IPS-18c (cell line): ENCODE results near the gene CPSF4.

Experiments used
- H3K4me3 ChIP-seq: 2 replicates; pipeline ENCODE4 v1.7.0; 2013; ENCODE audit warnings: low read depth, mild to moderate bottlenecking, low read length, moderate library complexity; ENCODE audit not compliant: insufficient read depth
- H3K9me3 ChIP-seq: one replicate; pipeline ENCODE4 v1.6.1; 2013; ENCODE audit warnings: mild to moderate bottlenecking, low read length, moderate library complexity; ENCODE audit not compliant: control insufficient read depth, insufficient read depth

CPSF4 gene

GRCh38 chr7:99459087-99459486, 20.3 kb downstream of the CPSF4 start:
- H3K9me3 ChIP-seq = no peaks in the 10 kb centered on the region

DNA sequence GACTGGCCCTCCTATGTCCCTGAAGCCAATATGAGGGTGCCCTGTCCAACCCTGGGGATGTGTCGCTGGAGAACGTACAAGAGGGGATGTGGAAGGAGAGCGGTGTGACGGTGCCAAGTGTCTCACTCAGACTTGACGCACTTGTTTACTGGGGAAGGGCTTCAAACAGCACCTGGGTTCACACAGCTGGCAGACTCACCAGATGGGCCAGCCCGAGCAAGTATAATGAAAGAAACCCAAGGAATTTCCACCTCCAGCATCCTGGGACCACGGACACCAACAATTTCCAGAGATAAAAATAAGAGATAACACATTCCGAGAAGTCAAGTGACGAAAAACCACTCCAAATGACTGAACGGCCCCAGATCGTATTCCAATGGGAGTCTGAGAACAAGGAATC, 21.9 kb downstream of the CPSF4 start:
- H3K4me3 ChIP-seq = no peak overlapping the region
- H3K9me3 ChIP-seq = no peaks in the 10 kb centered on the region

More at GRCh38 chr7:99459087-99459486, 20.3 kb downstream of the CPSF4 start:
- no peak overlapping the region for H3K4me3 ChIP-seq

- H3K4me3 ChIP-seq = no peak overlapping the region
- H3K9me3 ChIP-seq = no peaks in the 10 kb centered on the region
Measured at GRCh38 chr7:99461221-99461620, 22.5 kb downstream of the CPSF4 start.

- H3K9me3 ChIP-seq = no peaks in the 10 kb centered on the region
Measured at GRCh38 chr7:99465421-99465768, 26.7 kb downstream of the CPSF4 start.

DNA sequence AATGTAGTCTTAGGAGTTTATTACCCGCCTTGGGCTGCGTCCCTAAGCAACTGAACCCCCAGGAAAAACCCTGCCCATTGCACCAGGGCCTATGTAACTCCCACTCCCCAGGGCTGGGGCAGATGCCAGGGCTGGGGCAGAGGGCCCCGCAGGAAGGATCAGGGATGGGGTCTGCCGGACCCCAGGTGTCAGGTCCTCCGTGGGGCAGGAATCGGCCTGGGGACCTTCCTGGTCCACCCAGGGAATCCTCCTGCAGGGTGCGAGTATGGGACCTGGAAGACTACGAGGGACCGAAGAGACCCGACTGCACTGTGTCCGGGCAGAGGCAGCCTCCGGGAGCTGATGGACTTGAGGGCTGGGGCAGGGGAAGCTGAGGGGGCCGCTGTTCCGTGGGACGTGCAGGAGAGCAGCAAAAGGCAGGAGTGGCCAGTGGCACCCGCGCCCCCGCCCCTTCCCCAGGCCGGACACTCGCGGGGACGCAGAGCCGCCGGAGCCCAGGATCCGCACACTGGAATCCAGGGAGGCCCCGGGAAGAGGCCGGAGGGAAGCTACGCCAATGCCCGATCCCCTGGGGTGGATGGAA, 29.7 kb downstream of the CPSF4 start:
- Histone ChIP-seq H3K9me3 (no peaks in the 10 kb centered on the region), H3K4me3 (no peak overlapping the region)

More at GRCh38 chr7:99465421-99465768, 26.7 kb downstream of the CPSF4 start:
- H3K4me3 ChIP-seq = peak overlapping the region; percentile 82

GRCh38 chr7:99469381-99470065, 30.8 kb downstream of the CPSF4 start:
- H3K9me3 ChIP-seq = no peaks in the 10 kb centered on the region
- peak overlapping the region; percentile 24 for H3K4me3 ChIP-seq

DNA sequence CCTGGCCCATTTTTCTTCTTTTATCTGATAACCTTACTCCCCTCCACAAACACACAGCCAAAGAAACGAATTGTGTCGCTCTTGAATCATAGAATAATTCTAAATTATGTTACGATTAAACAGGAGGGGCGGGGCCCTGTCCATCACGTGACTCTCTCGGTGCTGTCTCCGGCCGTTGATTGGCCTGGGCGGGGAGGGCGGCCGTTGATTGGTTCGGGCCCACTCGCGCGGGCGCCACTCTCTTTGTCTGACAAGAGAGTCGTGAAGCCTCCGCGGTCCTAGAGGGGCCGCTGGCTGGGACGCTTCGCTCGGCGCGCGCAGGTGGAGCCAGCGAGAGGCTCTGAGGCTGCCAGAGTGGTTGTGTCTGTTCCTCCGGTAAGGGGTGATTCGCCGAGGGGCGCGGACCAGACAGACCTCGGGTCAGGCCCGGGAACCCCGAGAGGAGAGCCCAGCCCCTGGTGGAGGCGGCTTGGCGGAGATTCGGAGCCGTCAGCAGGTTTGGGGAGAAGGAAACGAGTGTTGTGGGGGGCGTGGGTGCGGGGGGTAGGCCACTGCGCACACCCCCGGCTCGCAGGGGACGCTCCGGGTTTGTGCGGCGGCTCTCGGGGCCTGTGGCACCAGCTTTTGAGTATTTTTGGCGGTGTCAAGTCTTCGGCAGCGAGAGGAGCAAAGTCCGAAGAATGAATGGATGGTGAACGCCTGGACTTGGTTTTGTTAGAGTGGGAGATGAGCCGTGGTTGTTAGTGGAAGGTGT, 34.0 kb downstream of the CPSF4 start, which contains the start of gene ZNF789:
Gene ZNF789 (plus strand): TSS at position 330 of the 754 bp plus-strand sequence. CDS start 3,567 bp downstream, outside the sequence.
- Histone ChIP-seq H3K4me3 (peak within 1 kb of the TSS; percentile 100), H3K9me3 (no peaks in the 10 kb centered on the region)

DNA sequence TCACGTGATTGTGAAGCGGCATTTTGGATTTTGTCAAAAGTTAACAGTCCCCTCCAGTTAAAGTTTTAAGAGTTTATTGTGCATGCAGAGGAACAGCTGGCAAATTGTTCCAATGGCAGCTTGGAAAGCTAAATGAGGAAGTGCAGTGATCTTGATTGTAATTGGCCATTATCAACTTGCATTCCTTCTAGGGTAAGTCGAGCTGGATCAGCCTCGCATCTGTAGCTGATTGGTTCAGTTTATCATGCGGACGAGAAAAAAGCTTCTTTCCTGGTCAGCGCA, 34.5 kb downstream of the CPSF4 start:
- Histone ChIP-seq H3K9me3 (no peaks in the 10 kb centered on the region), H3K4me3 (peak overlapping the region; percentile 100)

DNA sequence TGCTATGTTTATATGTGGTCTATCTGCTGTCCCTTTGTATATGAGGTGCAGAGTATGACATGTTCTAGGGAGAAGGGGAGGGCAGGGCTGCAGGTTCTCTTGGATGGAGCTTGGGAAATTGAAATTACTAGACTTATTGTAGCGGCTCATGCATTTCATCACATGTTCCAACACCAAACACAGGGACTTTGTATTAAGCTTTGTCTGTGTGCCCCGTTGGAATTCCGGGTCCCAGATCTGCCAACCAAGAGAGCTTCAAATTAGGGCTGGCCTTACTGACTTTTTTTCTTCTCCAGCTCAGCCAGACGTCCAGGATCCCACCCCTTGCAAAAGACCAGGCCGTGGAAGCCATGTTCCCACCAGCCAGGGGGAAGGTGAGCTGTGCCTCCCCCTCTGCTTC, 37.4 kb downstream of the CPSF4 start:
- no peak overlapping the region for H3K4me3 ChIP-seq
- no peaks in the 10 kb centered on the region for H3K9me3 ChIP-seq

- Histone ChIP-seq H3K9me3 (no peaks in the 10 kb centered on the region), H3K4me3 (no peak overlapping the region)
Measured at GRCh38 chr7:99478464-99479440, 40.0 kb downstream of the CPSF4 start.

DNA sequence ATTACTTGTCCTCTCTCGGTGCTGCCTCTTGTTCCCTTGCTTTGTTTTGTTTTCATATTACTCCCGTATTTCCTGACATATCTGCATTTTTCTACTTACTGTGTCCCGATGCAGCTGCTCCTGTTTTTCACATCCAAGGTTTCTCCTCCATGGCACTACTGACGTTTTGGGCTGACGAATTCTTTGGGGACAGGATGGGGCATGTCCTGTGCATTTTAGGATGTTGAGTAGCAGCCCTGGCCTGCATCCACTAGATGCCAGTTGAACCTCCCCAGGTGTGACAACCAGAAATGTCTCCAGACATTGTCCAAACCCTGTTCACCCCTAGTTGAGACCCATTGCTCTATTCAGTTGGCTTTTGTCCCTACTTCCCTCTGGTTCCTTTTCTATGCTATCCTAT, 46.4 kb downstream of the CPSF4 start:
- H3K4me3 ChIP-seq = no peak overlapping the region
- H3K9me3 ChIP-seq = no peaks in the 10 kb centered on the region

- peaks cover 6% of the 10 kb centered on the region for H3K9me3 ChIP-seq
- H3K4me3 ChIP-seq = no peak overlapping the region
Measured at GRCh38 chr7:99489235-99489634, 50.5 kb downstream of the CPSF4 start.

GRCh38 chr7:99490878-99491277, 52.1 kb downstream of the CPSF4 start:
- no peak overlapping the region for H3K4me3 ChIP-seq
- H3K9me3 ChIP-seq = peaks cover 8% of the 10 kb centered on the region

- peaks cover 8% of the 10 kb centered on the region for H3K9me3 ChIP-seq
- no peak overlapping the region for H3K4me3 ChIP-seq
Measured at GRCh38 chr7:99493823-99494222, 55.1 kb downstream of the CPSF4 start.

- H3K9me3 ChIP-seq = peaks cover 6% of the 10 kb centered on the region
- H3K4me3 ChIP-seq = no peak overlapping the region; the same call in 1 of the 2 replicates
Measured at GRCh38 chr7:99497766-99498545, 59.2 kb downstream of the CPSF4 start.

GRCh38 chr7:99498546-99498944, 59.8 kb downstream of the CPSF4 start:
- peaks cover 6% of the 10 kb centered on the region for H3K9me3 ChIP-seq
- H3K4me3 ChIP-seq = peak overlapping the region; percentile 47

GRCh38 chr7:99499371-99499720, 60.6 kb downstream of the CPSF4 start:
- peak overlapping the region; percentile 95 for H3K4me3 ChIP-seq
- peaks cover 2% of the 10 kb centered on the region for H3K9me3 ChIP-seq
